Medulla oblongata (tissue), 1 donor: ENCODE data around the gene NOP14.
A peak's percentile ranks its signal among the peaks of the same experiment; 100 is the strongest.
"Not testable (repeated sequence)": the region's sequence is repeated elsewhere in the genome, so short reads cannot be mapped to it uniquely, and the experiment has no call there.

Experiments used
- DNase-seq: peaks from one replicate; pipeline ENCODE4 v3.0.0-alpha.2; 2015; ENCODE audit errors: extremely low spot score

NOP14 gene

GRCh38 chr4:2963175-2963965, at the start of gene NOP14, which contains the start of gene GRK4:
Gene NOP14, minus strand, starts transcription at chr4:2963406. Its CDS starts 87 bp downstream, at chr4:2963319.
Gene GRK4, plus strand, starts transcription at chr4:2963571. Its CDS starts 500 bp downstream, at chr4:2964071.
- DNase-seq = peak; percentile 99

GRCh38 chr4:3011456-3012220, 48.4 kb upstream of the NOP14 start:
- no peak for DNase-seq

- no peak for DNase-seq
Observed at GRCh38 chr4:3010998-3011397, 47.8 kb upstream of the NOP14 start.

DNA sequence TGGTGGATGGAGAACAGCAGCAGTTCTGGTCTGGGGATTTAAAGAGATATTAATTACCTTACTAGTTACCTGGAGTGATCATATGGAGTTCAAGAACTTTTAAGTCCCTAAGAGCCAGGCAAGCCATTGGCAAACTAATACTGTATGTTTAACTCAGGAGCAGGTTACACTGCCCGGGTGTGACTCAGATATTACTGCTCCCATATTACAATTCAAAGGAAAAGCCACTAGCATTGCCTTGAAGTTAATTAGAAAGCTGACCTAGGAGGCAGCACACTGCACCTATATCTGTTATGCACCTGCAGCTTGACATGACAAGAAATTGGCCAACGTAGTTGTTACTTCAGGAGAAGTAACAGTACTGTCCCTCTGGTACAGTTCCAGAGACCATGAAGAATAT, 47.4 kb upstream of the NOP14 start:
- DNase-seq = no peak

DNA sequence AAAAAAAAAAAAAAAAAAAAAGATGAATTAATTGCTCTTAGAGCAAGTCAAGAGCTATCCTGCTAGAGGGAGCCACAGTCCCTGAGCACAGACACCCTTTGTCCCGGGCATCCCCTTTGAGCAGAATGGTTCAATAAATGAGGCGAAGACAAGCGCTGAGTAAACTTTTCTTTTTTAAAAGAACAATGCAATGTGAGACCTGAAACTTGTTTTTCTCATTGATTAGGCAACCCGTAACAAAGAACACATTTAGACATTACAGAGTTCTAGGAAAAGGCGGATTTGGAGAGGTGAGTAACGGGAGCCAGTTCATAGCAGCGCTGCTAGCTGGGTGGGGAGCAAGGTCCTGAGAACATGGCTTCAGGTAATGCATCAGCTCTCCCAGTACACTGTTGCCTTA, 46.2 kb upstream of the NOP14 start:
- peak; percentile 37 for DNase-seq

DNA sequence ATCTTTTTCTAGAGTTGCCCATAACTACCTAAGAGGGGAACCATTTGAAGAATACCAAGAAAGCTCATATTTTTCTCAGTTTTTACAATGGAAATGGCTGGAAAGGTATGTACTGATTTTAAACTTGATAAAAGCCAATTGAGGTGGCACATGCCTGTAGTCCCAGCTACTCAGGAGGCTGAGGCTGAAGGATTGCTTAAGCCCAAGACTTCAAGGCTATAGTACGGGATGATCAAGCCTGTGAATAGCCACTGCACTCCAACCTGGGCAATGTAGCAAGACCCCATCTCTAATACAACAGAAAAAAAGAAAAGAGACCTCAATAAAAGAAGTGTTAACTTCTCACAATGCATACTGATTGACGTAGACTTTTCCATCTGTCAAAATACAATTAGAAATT, 44.5 kb upstream of the NOP14 start:
- no peak for DNase-seq

DNA sequence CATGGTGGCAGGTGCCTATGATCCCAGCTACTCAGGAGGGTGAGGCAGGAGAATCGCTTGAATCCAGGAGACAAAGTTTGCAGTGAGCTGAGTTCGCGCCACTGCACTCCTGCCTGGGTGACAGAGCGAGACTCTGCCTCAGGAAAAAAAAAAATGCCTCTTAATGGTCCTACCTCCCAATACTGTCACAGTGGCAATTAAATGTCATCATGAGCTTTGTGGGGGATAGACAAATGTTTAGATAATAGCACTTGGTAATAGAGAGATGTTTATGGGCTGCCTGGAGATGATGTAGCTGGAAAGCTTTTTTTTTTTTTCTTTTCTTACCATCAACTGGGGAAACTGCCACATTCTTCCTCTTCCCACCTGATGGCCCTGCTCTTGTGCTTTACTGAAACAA, 33.2 kb upstream of the NOP14 start:
- no peak for DNase-seq

GRCh38 chr4:2995546-2996265, 32.5 kb upstream of the NOP14 start:
- DNase-seq = no peak

DNA sequence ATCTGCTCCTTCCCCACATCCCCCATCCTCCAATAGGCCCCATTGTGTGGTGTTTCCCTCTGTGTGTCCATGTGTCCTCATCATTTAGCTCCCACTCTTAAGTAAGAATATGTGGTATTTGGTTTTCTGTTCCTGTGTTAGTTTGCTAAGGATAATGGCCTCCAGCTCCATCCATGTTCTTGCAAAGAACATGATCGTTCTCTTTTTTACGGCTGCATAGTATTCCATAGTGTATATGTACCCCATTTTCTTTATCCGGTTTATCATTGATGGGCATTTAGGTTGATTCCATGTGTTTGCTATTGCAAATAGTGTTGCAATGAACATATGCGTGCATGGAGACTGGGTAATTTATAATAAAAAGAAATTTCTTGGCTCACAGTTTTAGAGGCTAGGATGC, 31.7 kb upstream of the NOP14 start:
- no peak for DNase-seq

DNA sequence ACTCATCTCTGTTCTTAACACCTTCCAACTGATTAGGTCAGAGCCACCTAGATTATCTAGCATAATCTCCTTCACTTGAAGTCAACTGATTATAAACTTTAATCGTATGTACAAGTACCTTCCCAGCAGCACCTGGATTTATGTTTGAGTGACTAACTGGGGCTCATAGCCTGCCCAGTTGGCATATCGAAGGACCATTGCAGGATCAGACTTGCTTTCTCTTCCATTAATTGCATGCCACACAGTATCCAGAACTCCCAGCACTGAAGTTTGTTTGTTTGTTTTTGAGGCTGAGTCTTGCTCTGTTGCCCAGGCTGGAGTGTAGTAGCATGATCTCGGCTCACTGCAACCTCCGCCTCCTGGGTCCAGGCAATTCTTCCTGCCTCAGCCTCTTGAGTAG, 28.0 kb upstream of the NOP14 start:
- no peak for DNase-seq

- DNase-seq = not testable (repeated sequence)
Observed at GRCh38 chr4:2983715-2984114, 20.5 kb upstream of the NOP14 start.

GRCh38 chr4:2982012-2982411, 18.8 kb upstream of the NOP14 start:
- DNase-seq = no peak

DNA sequence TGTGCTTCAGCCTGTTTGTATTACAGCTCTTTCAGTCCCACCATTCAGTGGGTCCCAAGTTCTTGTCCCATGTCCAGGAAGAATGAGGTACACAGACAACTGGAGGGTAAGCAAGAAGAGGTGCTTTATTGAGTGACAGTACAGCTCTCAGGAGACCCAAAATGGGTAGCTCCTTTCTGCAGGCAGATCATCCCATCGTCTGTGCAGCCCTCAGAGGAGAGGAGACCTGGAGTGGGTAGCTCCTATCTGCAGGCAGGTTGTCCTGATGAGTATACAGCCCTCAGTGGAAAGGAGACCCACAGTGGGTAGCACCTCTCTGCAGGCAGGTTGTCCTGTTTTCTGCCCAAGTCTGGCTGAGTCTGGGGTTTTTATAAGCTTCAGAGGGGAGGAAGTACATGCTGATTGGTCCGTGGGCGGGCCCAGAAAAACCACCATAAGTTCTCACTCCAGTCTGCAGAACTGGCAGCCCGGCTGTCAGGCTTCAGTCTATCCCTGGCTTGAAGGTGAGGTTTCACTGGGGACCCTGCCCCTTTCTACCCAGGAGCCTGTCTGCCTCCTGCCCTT, 18.1 kb upstream of the NOP14 start:
- no peak for DNase-seq

- DNase-seq = peak; percentile 37
Observed at GRCh38 chr4:2977211-2978088, 14.2 kb upstream of the NOP14 start.

GRCh38 chr4:2971275-2971674, 8.1 kb upstream of the NOP14 start:
- no peak for DNase-seq

GRCh38 chr4:2968381-2968780, 5.2 kb upstream of the NOP14 start:
- no peak for DNase-seq

DNA sequence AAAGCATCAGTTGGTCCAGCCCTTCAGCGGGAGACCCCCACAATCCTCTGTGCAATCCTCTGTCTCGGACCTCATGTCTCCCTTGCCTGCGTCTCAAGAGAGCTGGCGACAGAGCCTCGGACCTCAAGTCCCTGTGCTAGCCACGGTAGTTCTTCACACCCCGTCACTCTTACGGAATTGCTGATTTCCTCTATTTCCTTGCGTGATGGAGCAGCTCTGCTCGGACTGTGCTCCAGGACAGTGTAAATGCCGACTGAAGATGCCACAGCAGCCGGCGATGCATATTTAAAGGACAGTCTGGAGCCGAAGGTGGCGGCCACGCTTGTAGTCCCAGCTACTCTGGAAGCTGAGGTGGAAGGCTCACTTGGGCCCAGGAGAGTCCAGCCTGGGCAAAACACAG, 2.1 kb upstream of the NOP14 start:
- no peak for DNase-seq

DNA sequence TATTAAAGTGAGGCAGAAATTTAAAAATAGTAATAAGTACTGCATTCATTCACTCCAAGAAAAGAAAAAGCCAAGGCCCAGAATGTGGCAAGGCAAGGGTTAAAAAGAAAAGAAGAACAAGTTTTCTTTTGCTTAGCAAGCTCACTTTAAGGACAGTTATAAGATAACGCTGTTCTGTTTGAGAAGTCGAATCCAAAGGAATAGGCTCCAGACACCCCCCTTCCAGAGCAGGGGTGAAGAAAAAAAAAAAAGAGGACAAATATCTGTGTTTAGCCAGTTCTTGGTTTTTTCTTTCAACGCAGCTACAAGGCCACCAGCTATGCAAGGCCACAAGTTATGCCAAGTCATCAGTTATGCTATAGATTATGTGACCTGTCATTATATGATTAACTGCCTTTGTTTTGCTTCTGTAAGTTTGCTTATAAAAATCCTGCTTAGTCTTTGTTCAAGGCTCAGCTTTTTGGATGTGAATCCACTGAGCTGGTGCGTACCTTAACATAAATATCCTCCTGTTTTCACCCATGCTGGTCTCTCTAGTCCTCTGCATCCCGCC, 1.6 kb upstream of the NOP14 start:
- no peak for DNase-seq

- no peak for DNase-seq
Observed at GRCh38 chr4:2963966-2964471, 813 bp upstream of the NOP14 start.

GRCh38 chr4:2962614-2963174, 512 bp downstream of the NOP14 start:
- DNase-seq = peak; percentile 46
